ENCODE measurements around the gene RTL10.

DNA sequence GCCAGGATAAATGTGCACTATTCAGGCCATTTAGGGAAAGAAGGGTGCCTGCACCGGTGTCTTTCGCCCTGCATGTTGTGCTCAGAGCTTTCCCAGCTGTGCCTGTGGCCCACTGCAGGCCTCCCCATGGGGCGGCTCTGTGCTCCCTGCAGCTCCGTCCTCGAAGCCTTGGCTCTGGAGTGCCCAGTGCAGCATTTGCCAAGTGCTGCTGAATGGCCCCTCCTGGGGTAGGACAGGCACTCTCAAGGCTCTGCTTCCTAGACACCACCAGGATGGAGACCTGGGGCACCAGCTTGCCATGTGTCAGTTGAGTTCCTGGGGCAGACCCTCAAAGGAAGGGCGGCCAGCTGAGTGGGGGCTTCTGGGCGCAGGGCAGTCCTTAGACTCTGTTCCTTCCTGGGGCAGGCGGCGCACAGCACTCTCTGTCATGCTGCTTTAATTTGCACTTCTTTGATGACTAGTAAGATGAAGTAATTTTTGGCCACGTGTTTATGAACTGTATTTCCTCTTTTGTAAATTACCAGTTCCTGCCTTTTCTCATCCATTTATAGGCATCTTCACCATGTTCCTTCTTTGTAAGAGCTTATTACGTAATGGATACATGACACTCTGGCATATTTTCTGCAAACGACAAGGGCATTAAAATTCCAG, 32.1 kb upstream of the RTL10 start:
- TF ChIP-seq, protein P1, sequence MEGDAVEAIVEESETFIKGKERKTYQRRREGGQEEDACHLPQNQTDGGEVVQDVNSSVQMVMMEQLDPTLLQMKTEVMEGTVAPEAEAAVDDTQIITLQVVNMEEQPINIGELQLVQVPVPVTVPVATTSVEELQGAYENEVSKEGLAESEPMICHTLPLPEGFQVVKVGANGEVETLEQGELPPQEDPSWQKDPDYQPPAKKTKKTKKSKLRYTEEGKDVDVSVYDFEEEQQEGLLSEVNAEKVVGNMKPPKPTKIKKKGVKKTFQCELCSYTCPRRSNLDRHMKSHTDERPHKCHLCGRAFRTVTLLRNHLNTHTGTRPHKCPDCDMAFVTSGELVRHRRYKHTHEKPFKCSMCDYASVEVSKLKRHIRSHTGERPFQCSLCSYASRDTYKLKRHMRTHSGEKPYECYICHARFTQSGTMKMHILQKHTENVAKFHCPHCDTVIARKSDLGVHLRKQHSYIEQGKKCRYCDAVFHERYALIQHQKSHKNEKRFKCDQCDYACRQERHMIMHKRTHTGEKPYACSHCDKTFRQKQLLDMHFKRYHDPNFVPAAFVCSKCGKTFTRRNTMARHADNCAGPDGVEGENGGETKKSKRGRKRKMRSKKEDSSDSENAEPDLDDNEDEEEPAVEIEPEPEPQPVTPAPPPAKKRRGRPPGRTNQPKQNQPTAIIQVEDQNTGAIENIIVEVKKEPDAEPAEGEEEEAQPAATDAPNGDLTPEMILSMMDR (IDR thresholded peaks at IDR 0.05), result no peak
- TF ChIP-seq JUN (CRISPR knock-in tag; IDR thresholded peaks at IDR 0.05) (no peak), SP1 (CRISPR knock-in tag; conservative IDR thresholded peaks at IDR 0.05) (no peak), FOXK1 (CRISPR knock-in tag; IDR thresholded peaks at IDR 0.05) (no peak), TEAD4 (CRISPR knock-in tag; IDR thresholded peaks at IDR 0.05) (no peak), ATF1 (CRISPR knock-in tag; IDR thresholded peaks at IDR 0.05) (no peak), NR1H2 (CRISPR knock-in tag; IDR thresholded peaks at IDR 0.05) (no peak), GABPB1 (CRISPR knock-in tag; IDR thresholded peaks at IDR 0.05) (no peak)
- TF ChIP-seq, protein P2, sequence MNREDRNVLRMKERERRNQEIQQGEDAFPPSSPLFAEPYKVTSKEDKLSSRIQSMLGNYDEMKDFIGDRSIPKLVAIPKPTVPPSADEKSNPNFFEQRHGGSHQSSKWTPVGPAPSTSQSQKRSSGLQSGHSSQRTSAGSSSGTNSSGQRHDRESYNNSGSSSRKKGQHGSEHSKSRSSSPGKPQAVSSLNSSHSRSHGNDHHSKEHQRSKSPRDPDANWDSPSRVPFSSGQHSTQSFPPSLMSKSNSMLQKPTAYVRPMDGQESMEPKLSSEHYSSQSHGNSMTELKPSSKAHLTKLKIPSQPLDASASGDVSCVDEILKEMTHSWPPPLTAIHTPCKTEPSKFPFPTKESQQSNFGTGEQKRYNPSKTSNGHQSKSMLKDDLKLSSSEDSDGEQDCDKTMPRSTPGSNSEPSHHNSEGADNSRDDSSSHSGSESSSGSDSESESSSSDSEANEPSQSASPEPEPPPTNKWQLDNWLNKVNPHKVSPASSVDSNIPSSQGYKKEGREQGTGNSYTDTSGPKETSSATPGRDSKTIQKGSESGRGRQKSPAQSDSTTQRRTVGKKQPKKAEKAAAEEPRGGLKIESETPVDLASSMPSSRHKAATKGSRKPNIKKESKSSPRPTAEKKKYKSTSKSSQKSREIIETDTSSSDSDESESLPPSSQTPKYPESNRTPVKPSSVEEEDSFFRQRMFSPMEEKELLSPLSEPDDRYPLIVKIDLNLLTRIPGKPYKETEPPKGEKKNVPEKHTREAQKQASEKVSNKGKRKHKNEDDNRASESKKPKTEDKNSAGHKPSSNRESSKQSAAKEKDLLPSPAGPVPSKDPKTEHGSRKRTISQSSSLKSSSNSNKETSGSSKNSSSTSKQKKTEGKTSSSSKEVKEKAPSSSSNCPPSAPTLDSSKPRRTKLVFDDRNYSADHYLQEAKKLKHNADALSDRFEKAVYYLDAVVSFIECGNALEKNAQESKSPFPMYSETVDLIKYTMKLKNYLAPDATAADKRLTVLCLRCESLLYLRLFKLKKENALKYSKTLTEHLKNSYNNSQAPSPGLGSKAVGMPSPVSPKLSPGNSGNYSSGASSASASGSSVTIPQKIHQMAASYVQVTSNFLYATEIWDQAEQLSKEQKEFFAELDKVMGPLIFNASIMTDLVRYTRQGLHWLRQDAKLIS (CRISPR knock-in tag; IDR thresholded peaks at IDR 0.05; ENCODE audit: borderline replicate concordance), result no peak
- TF ChIP-seq, protein P3, sequence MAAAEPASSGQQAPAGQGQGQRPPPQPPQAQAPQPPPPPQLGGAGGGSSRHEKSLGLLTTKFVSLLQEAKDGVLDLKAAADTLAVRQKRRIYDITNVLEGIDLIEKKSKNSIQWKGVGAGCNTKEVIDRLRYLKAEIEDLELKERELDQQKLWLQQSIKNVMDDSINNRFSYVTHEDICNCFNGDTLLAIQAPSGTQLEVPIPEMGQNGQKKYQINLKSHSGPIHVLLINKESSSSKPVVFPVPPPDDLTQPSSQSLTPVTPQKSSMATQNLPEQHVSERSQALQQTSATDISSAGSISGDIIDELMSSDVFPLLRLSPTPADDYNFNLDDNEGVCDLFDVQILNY (CRISPR knock-in tag; IDR thresholded peaks at IDR 0.05), result no peak
- TF ChIP-seq, protein P4, sequence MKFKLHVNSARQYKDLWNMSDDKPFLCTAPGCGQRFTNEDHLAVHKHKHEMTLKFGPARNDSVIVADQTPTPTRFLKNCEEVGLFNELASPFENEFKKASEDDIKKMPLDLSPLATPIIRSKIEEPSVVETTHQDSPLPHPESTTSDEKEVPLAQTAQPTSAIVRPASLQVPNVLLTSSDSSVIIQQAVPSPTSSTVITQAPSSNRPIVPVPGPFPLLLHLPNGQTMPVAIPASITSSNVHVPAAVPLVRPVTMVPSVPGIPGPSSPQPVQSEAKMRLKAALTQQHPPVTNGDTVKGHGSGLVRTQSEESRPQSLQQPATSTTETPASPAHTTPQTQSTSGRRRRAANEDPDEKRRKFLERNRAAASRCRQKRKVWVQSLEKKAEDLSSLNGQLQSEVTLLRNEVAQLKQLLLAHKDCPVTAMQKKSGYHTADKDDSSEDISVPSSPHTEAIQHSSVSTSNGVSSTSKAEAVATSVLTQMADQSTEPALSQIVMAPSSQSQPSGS (CRISPR knock-in tag; IDR thresholded peaks at IDR 0.05; ENCODE audit: borderline replicate concordance, low read depth), result no peak
